Uterus (tissue), 4 donors: Measurements from ENCODE around the gene LCE1F. TPM values are rescaled to one million over a fixed set of nuclear protein-coding genes. Genes with fewer than 3 reads are reported as not detected.

Experiments
- DNase-seq, 2 donors: peaks; one replicate each; pipeline ENCODE4 v3.0.0-alpha.2; 2019 to 2020
- H3K27ac ChIP-seq, 2 donors: fragments of 200-600 bp; sonication (generic); 1 replicate in 1 of 2; 2 replicates in 1 of 2; pipeline ENCODE4 v1.5.1; 2016 to 2018
- H3K27me3 ChIP-seq, 2 donors: fragments of 200-600 bp; sonication (generic); one replicate each; pipeline ENCODE4 v1.5.1; 2018 to 2019; ENCODE audit warnings: control low read depth in 1 of 2
- H3K36me3 ChIP-seq, 2 donors: fragments of 200-600 bp; sonication (generic); one replicate each; pipeline ENCODE4 v1.5.1; 2019; ENCODE audit warnings: control low read depth in 1 of 2
- H3K4me1 ChIP-seq, 2 donors: fragments of 200-600 bp; sonication (generic); one replicate each; pipeline ENCODE4 v1.5.1; 2018 to 2019; ENCODE audit warnings: control low read depth in 1 of 2
- H3K4me3 ChIP-seq, 2 donors: fragments of 200-600 bp; sonication (generic); 1 replicate in 1 of 2; 2 replicates in 1 of 2; pipeline ENCODE4 v1.5.1; 2018 to 2019; ENCODE audit warnings: mild to moderate bottlenecking in 1 of 2
- H3K9me3 ChIP-seq, 2 donors: fragments of 200-600 bp; sonication (generic); one replicate each; pipeline ENCODE4 v1.5.1; 2019; ENCODE audit warnings: control low read depth in 1 of 2
- CTCF ChIP-seq, 4 experiments: fragments of 200-600 bp in 2 of 4; fragments of 450-650 bp in 2 of 4; sonication (generic) in 2 of 4; IDR thresholded peaks; one replicate each; pipeline ENCODE4 v1.5.1; 2016 to 2019; ENCODE audit warnings: antibody characterized with exemption in 4 of 4, mild to moderate bottlenecking in 2 of 4, moderate library complexity in 1 of 4
- POLR2A ChIP-seq, 2 donors: fragments of 450-650 bp; IDR thresholded peaks; one replicate each; pipeline ENCODE4 v1.6.1; 2016; ENCODE audit warnings: antibody characterized with exemption in 2 of 2, mild to moderate bottlenecking in 1 of 2, moderate library complexity in 1 of 2
- intact Hi-C: fragments of 100-400 bp; cut with DNase I; formaldehyde crosslinking; loops from one replicate; pipeline ENCODE4 v1.15.1; 2023; ENCODE audit warnings: low total_unique reads
- total RNA-seq, 4 donors: library from RNA; depleted of rRNA in 3 of 4; stranded (reverse); fragments of >200 nt in 3 of 4; gene quantifications; one replicate each; pipeline versions ENCODE4 v1.1.0 to v1.2.4, GENCODE V29; 2014 to 2023
- donor health status: DM: yes; HTN: yes; CAD: no.

LCE1F gene
- total RNA-seq, 4 donors from 2014 or later = not detected

GRCh38 chr1:152747831-152748230 is 27.1 kb upstream of the LCE1F start:
- H3K4me1 ChIP-seq = no peaks in the 10 kb centered on the region
- no peaks in the 10 kb centered on the region for H3K36me3 ChIP-seq
- H3K9me3 ChIP-seq = no peaks in the 10 kb centered on the region
- TF ChIP-seq CTCF (IDR thresholded peaks at IDR 0.05) = no peak
- no peak for TF ChIP-seq POLR2A (IDR thresholded peaks at IDR 0.05)
- no peak overlapping the region for H3K4me3 ChIP-seq
- no peaks in the 10 kb centered on the region for H3K27me3 ChIP-seq
- DNase-seq = no peak
- intact Hi-C loops = no loop called here
- H3K27ac ChIP-seq = no peak overlapping the region

- H3K4me3 ChIP-seq = no peak overlapping the region
- intact Hi-C loops = no loop called here
- no peak overlapping the region for H3K27ac ChIP-seq
- H3K9me3 ChIP-seq = no peaks in the 10 kb centered on the region
- DNase-seq = no peak
- no peaks in the 10 kb centered on the region for H3K4me1 ChIP-seq
- H3K27me3 ChIP-seq = no peaks in the 10 kb centered on the region
- no peaks in the 10 kb centered on the region for H3K36me3 ChIP-seq
- TF ChIP-seq POLR2A (IDR thresholded peaks at IDR 0.05) (no peak), CTCF (IDR thresholded peaks at IDR 0.05) (no peak)
Measured at GRCh38 chr1:152752225-152752624, 22.7 kb upstream of the LCE1F start.

GRCh38 chr1:152753586-152753985 is 21.4 kb upstream of the LCE1F start:
- no peak for DNase-seq

GRCh38 chr1:152756872-152757271 is 18.1 kb upstream of the LCE1F start:
- H3K4me1 ChIP-seq = no peaks in the 10 kb centered on the region
- H3K9me3 ChIP-seq = no peaks in the 10 kb centered on the region
- intact Hi-C loops = no loop called here
- H3K4me3 ChIP-seq = no peak overlapping the region
- H3K27ac ChIP-seq = no peak overlapping the region
- H3K36me3 ChIP-seq = no peaks in the 10 kb centered on the region
- no peak for TF ChIP-seq POLR2A (IDR thresholded peaks at IDR 0.05)
- TF ChIP-seq CTCF (IDR thresholded peaks at IDR 0.05) = no peak
- no peak for DNase-seq
- H3K27me3 ChIP-seq = no peaks in the 10 kb centered on the region

More at GRCh38 chr1:152753586-152753985, 21.4 kb upstream of the LCE1F start:
- Histone ChIP-seq H3K9me3 (no peaks in the 10 kb centered on the region), H3K27me3 (no peaks in the 10 kb centered on the region), H3K4me1 (no peaks in the 10 kb centered on the region), H3K36me3 (no peaks in the 10 kb centered on the region), H3K4me3 (no peak overlapping the region), H3K27ac (no peak overlapping the region)
- intact Hi-C loops = no loop called here
- no peak for TF ChIP-seq POLR2A (IDR thresholded peaks at IDR 0.05)
- no peak for TF ChIP-seq CTCF (IDR thresholded peaks at IDR 0.05)

GRCh38 chr1:152757747-152758146 is 17.2 kb upstream of the LCE1F start, which contains the start of gene KPRP:
Gene KPRP (plus strand): TSS chr1:152758025. CDS start chr1:152759589, 1,564 bp downstream.
- intact Hi-C loops = no loop called here
- no peaks in the 10 kb centered on the region for H3K4me1 ChIP-seq
- DNase-seq = no peak
- no peak within 1 kb of the TSS for H3K27ac ChIP-seq
- TF ChIP-seq CTCF (IDR thresholded peaks at IDR 0.05) = no peak
- TF ChIP-seq POLR2A (IDR thresholded peaks at IDR 0.05) = no peak
- H3K27me3 ChIP-seq = no peaks in the 10 kb centered on the region
- H3K4me3 ChIP-seq = no peak within 1 kb of the TSS
- H3K36me3 ChIP-seq = no peaks in the 10 kb centered on the region
- no peaks in the 10 kb centered on the region for H3K9me3 ChIP-seq
